Smooth muscle cell (in vitro differentiated cells): ENCODE results near the gene ZCCHC24. TPM values are rescaled to one million over a fixed set of nuclear protein-coding genes. Genes with fewer than 3 reads are reported as not detected.
A peak's percentile ranks its signal among the peaks of the same experiment; 100 is the strongest.

Source experiments
- DNase-seq: peaks from one replicate; lab custom pipeline; 2025; ENCODE audit not compliant: unreplicated experiment; lab: John Stamatoyannopoulos, UW
- H2AFZ ChIP-seq: fragments of 200-600 bp; sonication (generic); 2 replicates; pipeline ENCODE4 v1.6.0; 2016; ENCODE audit warnings: antibody characterized with exemption, low read depth, mild to moderate bottlenecking
- H3F3A ChIP-seq: fragments of 200-600 bp; sonication (generic); 2 replicates; pipeline ENCODE4 v1.6.0; 2017; ENCODE audit warnings: antibody characterized with exemption, low read depth
- H3K27ac ChIP-seq: fragments of 200-600 bp; sonication (generic); 2 replicates; pipeline ENCODE4 v1.5.1; 2016; ENCODE audit warnings: low read depth, mild to moderate bottlenecking
- H3K27me3 ChIP-seq: fragments of 200-600 bp; sonication (generic); 2 replicates; pipeline ENCODE4 v1.6.1; 2016; ENCODE audit warnings: low read depth, mild to moderate bottlenecking
- H3K36me3 ChIP-seq: fragments of 200-600 bp; sonication (generic); 2 replicates; pipeline ENCODE4 v1.5.1; 2016; ENCODE audit warnings: low read depth
- H3K4me1 ChIP-seq: fragments of 200-600 bp; sonication (generic); 2 replicates; pipeline ENCODE4 v1.5.1; 2016; ENCODE audit warnings: low read depth
- H3K4me2 ChIP-seq: fragments of 200-600 bp; sonication (generic); 2 replicates; pipeline ENCODE4 v1.6.0; 2016; ENCODE audit warnings: mild to moderate bottlenecking
- H3K4me3 ChIP-seq: fragments of 200-600 bp; sonication (generic); 2 replicates; pipeline ENCODE4 v1.5.1; 2016; ENCODE audit warnings: mild to moderate bottlenecking
- H3K79me2 ChIP-seq: fragments of 200-600 bp; sonication (generic); 2 replicates; pipeline ENCODE4 v1.6.0; 2016; ENCODE audit warnings: low read depth, mild to moderate bottlenecking
- H3K9ac ChIP-seq: fragments of 200-600 bp; sonication (generic); 2 replicates; pipeline ENCODE4 v1.6.0; 2016; ENCODE audit warnings: low read depth
- H3K9me3 ChIP-seq: fragments of 200-600 bp; sonication (generic); replicated peaks from 2 replicates; pipeline ENCODE4 v1.5.1; 2016; ENCODE audit warnings: low read depth
- H4K20me1 ChIP-seq: fragments of 200-600 bp; sonication (generic); 2 replicates; pipeline ENCODE4 v1.6.0; 2016; ENCODE audit warnings: low read depth
- CTCF ChIP-seq: fragments of 200-600 bp; sonication (generic); IDR thresholded peaks from 2 replicates; pipeline ENCODE4 v1.5.1; 2017; ENCODE audit warnings: borderline replicate concordance, mild to moderate bottlenecking, antibody characterized with exemption; ENCODE audit not compliant: insufficient read depth, poor library complexity, severe bottlenecking
- WGBS: methylation state at CpG from one replicate; pipeline ENCODE4 v1.1.7; 2016; ENCODE audit warnings: low lambda C conversion rate; 5-methylcytosine and 5-hydroxymethylcytosine counted together
- polyA plus RNA-seq: library from polyadenylated mRNA; unstranded; fragments of >200 nt; fragmentation: Nextera tagmentation; extraction: Ambion mirVana; gene quantifications from 2 replicates; pipeline ENCODE4 v1.2.1, GENCODE V29; 2016
- total RNA-seq: library from RNA; depleted of rRNA; stranded (reverse); fragments of >200 nt; gene quantifications from 2 replicates; pipeline ENCODE4 v1.2.3, GENCODE V29; 2014

The ZCCHC24 gene
- total and polyA plus RNA-seq, 2 experiments from 2014 or later, result 21.9 to 52.1 TPM

DNA sequence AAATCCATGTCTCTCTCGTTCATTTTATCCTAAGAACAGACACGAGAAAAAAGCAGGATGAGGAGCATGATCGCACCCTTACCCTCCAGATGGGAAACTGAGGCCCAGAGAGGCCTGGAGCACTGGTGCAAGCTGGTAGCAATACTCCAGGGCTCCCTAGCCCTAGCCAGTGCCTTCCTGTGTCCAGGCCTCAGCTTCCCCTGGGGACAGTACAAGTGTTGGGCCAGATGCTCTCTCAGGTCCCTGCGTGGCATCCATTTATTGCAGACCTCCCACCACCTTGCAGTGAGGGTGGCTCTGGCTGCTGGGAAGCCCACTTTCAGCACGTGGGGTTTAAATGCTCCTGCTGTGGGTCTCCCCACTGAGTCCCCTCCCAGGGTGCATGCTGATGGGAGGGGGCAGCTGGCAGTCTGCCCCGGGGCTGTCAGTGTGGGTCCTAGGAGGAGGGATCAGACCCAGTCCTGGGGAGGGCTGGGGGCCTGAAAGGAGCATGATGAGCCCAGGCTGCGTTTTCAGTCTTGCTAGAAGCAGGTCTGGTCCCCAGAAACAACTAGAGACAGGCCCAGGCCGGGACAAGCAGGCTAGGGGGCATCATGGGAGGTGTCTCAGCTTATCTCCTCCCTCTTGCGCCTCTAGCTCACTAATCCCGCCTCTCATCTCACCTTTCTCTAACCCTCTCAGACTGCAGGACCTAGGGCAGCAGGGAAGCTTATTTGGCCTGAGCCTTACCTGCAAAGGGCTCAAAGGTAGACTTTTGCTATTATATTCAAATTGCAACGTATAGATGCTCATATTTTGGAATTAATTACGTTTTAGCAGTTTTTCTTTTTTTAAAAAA is 98.8 kb downstream of the ZCCHC24 start:
- Histone ChIP-seq H3K4me3 (peak overlapping the region; percentile 86), H3K4me1 (peaks cover 7% of the 10 kb centered on the region), H3K9ac (no peak overlapping the region), H3K27ac (no peak overlapping the region), H2AFZ (no peak overlapping the region), H3K36me3 (peaks cover under 1% of the 10 kb centered on the region), H4K20me1 (peaks cover 34% of the 10 kb centered on the region), H3K9me3 (no peaks in the 10 kb centered on the region), H3F3A (no peaks in the 10 kb centered on the region), H3K27me3 (no peaks in the 10 kb centered on the region), H3K79me2 (peaks cover 17% of the 10 kb centered on the region), H3K4me2 (peak overlapping the region; percentile 96)
- TF ChIP-seq CTCF, result no peak
- no peak for DNase-seq
- WGBS, result 55% methylated on average over 12 of the region's 12 CpGs

- no peak overlapping the region for H3K9ac ChIP-seq
Observed at GRCh38 chr10:79346012-79346340, 99.4 kb downstream of the ZCCHC24 start.

DNA sequence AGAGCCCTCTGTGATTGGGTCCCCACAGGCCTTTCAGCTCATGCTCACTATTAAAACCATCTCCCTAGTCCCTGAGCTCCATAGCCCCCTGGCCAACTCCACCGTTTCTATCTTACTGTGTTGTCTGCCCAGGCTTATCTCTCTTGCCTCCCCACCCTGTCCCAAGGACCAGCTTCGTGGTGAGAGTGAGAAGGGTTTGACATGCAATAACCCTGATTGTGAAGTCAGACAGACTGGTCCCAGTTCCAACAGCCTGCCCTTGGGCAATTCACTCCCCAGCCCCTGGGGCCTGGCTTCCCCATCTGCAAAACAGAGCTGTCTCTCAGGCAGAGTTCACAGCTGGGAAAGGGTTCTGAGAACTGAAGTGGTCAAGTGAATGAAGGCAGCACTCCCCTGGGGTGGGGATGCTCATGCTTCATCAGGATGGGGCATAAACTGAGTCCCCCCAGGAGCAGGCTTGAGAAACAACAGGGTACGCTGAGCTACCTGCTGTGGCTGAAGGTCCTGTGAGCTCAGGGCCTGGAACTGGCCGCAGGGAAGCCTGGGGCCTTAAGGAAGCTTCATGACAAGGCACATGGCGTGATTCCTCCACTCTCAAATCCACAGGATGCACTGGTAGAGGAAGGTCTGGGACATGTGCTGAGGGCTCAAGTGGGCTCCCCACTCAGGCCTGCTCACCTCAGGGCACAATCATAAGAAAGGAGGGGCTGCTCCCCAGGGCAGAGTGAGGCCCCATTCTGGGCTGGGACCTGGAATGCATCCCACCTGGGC is 100.0 kb downstream of the ZCCHC24 start:
- H3K4me3 ChIP-seq, result no peak overlapping the region
- no peak for DNase-seq
- peaks cover 7% of the 10 kb centered on the region for H3K4me1 ChIP-seq
- no peak overlapping the region for H3K9ac ChIP-seq
- H3K9me3 ChIP-seq, result no peaks in the 10 kb centered on the region
- H3K4me2 ChIP-seq, result no peak overlapping the region
- H3K36me3 ChIP-seq, result no peaks in the 10 kb centered on the region
- no peak overlapping the region for H2AFZ ChIP-seq
- no peaks in the 10 kb centered on the region for H3F3A ChIP-seq
- no peaks in the 10 kb centered on the region for H3K27me3 ChIP-seq
- 71% methylated on average over 5 of the region's 5 CpGs for WGBS
- peaks cover 24% of the 10 kb centered on the region for H4K20me1 ChIP-seq
- TF ChIP-seq CTCF, result no peak
- H3K27ac ChIP-seq, result no peak overlapping the region
- H3K79me2 ChIP-seq, result peaks cover 17% of the 10 kb centered on the region

More at GRCh38 chr10:79346012-79346340, 99.4 kb downstream of the ZCCHC24 start:
- H2AFZ ChIP-seq, result no peak overlapping the region
- no peaks in the 10 kb centered on the region for H3K27me3 ChIP-seq
- H3K36me3 ChIP-seq, result no peaks in the 10 kb centered on the region
- DNase-seq, result no peak
- no peak overlapping the region for H3K4me3 ChIP-seq
- no peaks in the 10 kb centered on the region for H3F3A ChIP-seq
- peaks cover 30% of the 10 kb centered on the region for H4K20me1 ChIP-seq
- H3K9me3 ChIP-seq, result no peaks in the 10 kb centered on the region
- H3K4me2 ChIP-seq, result no peak overlapping the region
- H3K27ac ChIP-seq, result no peak overlapping the region
- TF ChIP-seq CTCF, result no peak
- peaks cover 17% of the 10 kb centered on the region for H3K79me2 ChIP-seq
- H3K4me1 ChIP-seq, result peaks cover 7% of the 10 kb centered on the region
- 91% methylated on average over 2 of the region's 2 CpGs for WGBS
